ENCODE measurements around the gene VASP. TPM values are rescaled to one million over a fixed set of nuclear protein-coding genes. Genes with fewer than 3 reads are reported as not detected.

Gene VASP
- total and polyA plus RNA-seq, 2 of the 4 experiments (the other 2 are of a cell fraction) = 61.1 to 88.8 TPM

DNA sequence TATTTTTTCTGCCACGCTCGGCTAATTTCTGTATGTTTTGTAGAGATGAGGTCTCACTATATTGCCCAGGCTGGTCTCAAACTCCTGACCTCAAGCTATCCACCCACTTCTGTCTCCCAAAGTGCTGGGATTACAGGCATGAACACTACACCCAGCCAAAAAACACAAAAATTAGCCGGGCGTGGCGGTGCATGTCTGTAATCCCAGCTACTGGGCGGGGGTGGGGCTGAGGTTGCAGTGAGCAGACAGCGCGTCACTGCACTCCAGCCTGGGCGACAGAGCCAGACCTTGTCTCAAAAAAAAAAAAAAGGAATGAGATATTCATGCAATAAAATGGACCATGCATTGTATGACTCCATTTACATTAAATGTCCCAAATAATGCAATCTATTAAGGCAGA lies 32.2 kb downstream of the VASP start:
- Histone ChIP-seq H2AFZ (replicated peaks; ENCODE audit: low read length, poor library complexity) (no peak overlapping the region), H3K36me3 (ENCODE audit: control insufficient read depth, insufficient read depth, low read length) (no peaks in the 10 kb centered on the region), H3K9me3 (ENCODE audit: control insufficient read depth, insufficient read depth, low read length) (no peaks in the 10 kb centered on the region; the same call in 1 of the 2 replicates), H3K9me1 (ENCODE audit: insufficient read depth, low read length) (no peaks in the 10 kb centered on the region), H4K20me1 (ENCODE audit: insufficient read depth, low read length) (no peaks in the 10 kb centered on the region), H4K5ac (ENCODE audit: low read depth, low read length) (no peak overlapping the region), H2AK5ac (ENCODE audit: low read depth, low read length) (no peak overlapping the region), H3K79me1 (ENCODE audit: low read depth in 1 of 2, low read length in 2 of 2) (no peaks in the 10 kb centered on the region), H3K4me1 (ENCODE audit: control insufficient read depth, insufficient read depth, low read length) (no peaks in the 10 kb centered on the region), H4K91ac (ENCODE audit: insufficient read depth, low read depth, low read length) (no peak overlapping the region), H3K4me3 (ENCODE audit: insufficient read depth, low read depth, low read length) (no peak overlapping the region), H4K8ac (ENCODE audit: low read depth in 2 of 2, low read length in 2 of 2) (no peak overlapping the region), H3K18ac (ENCODE audit: low read depth, low read length) (no peak overlapping the region), H2BK120ac (ENCODE audit: low read depth, low read length) (no peak overlapping the region), H3K14ac (replicated peaks; ENCODE audit: low read depth, low read length) (no peak overlapping the region), H3K27me3 (ENCODE audit: control insufficient read depth, insufficient read depth, low read length) (no peaks in the 10 kb centered on the region), H2BK15ac (ENCODE audit: low read depth, low read length) (no peak overlapping the region), H2BK5ac (ENCODE audit: low read depth, low read length, poor library complexity, severe bottlenecking) (no peak overlapping the region), H3K4me2 (ENCODE audit: low read depth, low read length) (no peak overlapping the region), H3K9ac (ENCODE audit: low read depth, low read length) (no peak overlapping the region), H2AK9ac (replicated peaks; ENCODE audit: low read depth, low read length, poor library complexity) (no peak overlapping the region), H3K4ac (ENCODE audit: low read depth, low read length) (no peak overlapping the region), H3K23ac (ENCODE audit: low read depth, low read length) (no peak overlapping the region), H3K27ac (ENCODE audit: insufficient read depth, low read length) (no peak overlapping the region), H2BK20ac (ENCODE audit: low read depth, low read length) (no peak overlapping the region), H3K56ac (ENCODE audit: extremely low read depth, insufficient read depth, low read length) (no peak overlapping the region)
- BruUV-seq (replicated peaks) = no TSS peak
- in situ Hi-C loops (cut with MboI; ENCODE audit: low sequenced_read_pairs) = no loop called here
- no peak for TF ChIP-seq CHD1 (IDR thresholded peaks at IDR 0.05; ENCODE audit: low read depth, low read length)
- TF ChIP-seq SMC3 (IDR thresholded peaks at IDR 0.05; ENCODE audit: low read depth, low read length) = no peak
- no peak for TF ChIP-seq POLR2A (IDR thresholded peaks at IDR 0.05; ENCODE audit: low read depth, low read length)
- no peak for TF ChIP-seq RAD21 (IDR thresholded peaks at IDR 0.05; ENCODE audit: low read length)
- TF ChIP-seq MXI1 (IDR thresholded peaks at IDR 0.05; ENCODE audit: borderline replicate concordance, low read depth, low read length) = no peak
- TF ChIP-seq MAZ (IDR thresholded peaks at IDR 0.05; ENCODE audit: borderline replicate concordance, low read depth, low read length) = no peak
- TF ChIP-seq RCOR1 (IDR thresholded peaks at IDR 0.05; ENCODE audit: insufficient replicate concordance, low read length) = no peak
- TF ChIP-seq CEBPB (IDR thresholded peaks at IDR 0.05; ENCODE audit: low read depth, low read length) = no peak
- TF ChIP-seq, protein P1, sequence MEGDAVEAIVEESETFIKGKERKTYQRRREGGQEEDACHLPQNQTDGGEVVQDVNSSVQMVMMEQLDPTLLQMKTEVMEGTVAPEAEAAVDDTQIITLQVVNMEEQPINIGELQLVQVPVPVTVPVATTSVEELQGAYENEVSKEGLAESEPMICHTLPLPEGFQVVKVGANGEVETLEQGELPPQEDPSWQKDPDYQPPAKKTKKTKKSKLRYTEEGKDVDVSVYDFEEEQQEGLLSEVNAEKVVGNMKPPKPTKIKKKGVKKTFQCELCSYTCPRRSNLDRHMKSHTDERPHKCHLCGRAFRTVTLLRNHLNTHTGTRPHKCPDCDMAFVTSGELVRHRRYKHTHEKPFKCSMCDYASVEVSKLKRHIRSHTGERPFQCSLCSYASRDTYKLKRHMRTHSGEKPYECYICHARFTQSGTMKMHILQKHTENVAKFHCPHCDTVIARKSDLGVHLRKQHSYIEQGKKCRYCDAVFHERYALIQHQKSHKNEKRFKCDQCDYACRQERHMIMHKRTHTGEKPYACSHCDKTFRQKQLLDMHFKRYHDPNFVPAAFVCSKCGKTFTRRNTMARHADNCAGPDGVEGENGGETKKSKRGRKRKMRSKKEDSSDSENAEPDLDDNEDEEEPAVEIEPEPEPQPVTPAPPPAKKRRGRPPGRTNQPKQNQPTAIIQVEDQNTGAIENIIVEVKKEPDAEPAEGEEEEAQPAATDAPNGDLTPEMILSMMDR (conservative IDR thresholded peaks at IDR 0.05; ENCODE audit: low read depth, low read length) = no peak
- TF ChIP-seq, protein P2, sequence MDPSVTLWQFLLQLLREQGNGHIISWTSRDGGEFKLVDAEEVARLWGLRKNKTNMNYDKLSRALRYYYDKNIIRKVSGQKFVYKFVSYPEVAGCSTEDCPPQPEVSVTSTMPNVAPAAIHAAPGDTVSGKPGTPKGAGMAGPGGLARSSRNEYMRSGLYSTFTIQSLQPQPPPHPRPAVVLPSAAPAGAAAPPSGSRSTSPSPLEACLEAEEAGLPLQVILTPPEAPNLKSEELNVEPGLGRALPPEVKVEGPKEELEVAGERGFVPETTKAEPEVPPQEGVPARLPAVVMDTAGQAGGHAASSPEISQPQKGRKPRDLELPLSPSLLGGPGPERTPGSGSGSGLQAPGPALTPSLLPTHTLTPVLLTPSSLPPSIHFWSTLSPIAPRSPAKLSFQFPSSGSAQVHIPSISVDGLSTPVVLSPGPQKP (IDR thresholded peaks at IDR 0.05; ENCODE audit: borderline replicate concordance, low read depth, low read length) = no peak
- no peak for TF ChIP-seq RFX5 (IDR thresholded peaks at IDR 0.05; ENCODE audit: low read depth, low read length)
- dilution Hi-C loops (cut with HindIII; ENCODE audit: low sequenced_read_pairs, unreplicated experiment) = no loop called here
- intact Hi-C loops (cut with micrococcal nuclease) = no loop called here
- WGBS, 2 experiments (ENCODE audit: extremely low coverage in 2 of 2, insufficient read length in 1 of 2) = no CpG with 5 or more reads among the region's 9 CpGs
- POLR2A ChIA-PET (ENCODE audit: unreplicated experiment) = no interaction called here
- no peak for ATAC-seq (ENCODE audit: low read depth)
- DNase-seq = no peak
- CTCF ChIA-PET = no interaction called here

All from IMR-90 (cell line).